ENCODE results near the gene KLK12.

DNA sequence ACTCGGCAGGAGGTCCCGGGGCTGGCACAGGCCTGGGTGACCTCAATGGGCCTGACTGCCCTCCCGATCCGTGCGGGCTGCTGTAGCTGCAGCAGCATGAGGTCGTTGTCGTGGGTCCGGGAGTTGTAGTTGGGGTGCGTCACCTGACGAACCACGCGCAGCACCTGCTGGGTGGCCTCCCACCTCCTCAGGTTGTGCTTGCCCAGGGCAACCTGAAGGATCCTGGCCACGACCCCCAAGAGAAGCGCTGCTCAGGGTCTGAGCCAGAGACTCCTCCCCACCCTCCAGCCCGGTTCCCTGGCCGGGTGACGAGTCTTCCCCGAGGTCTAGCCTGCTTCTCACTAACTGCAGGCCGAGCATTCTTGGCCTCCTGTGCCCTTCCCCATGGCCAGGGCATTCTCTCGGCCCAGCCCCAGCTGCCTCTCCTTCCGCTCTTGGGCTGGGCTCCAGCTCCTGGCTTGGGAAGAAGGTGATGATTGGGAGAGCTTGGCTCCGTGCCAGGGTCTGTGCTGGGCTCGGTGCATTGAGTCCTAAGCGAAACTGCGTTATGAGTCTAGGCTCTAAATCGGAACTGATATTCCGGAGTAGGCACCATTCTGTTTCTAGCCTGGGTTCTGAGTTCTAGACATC is 44.8 kb upstream of the KLK12 start:
- TF ChIP-seq ZNF430 (CRISPR knock-in tag; IDR thresholded peaks at IDR 0.05) (no peak), ZNF274 (CRISPR knock-in tag; IDR thresholded peaks at IDR 0.05) (no peak), RBM39 (IDR thresholded peaks at IDR 0.05; ENCODE audit: low read depth, low read length, poor library complexity, severe bottlenecking) (no peak), RXRA (CRISPR knock-in tag; IDR thresholded peaks at IDR 0.05) (no peak), NBN (conservative IDR thresholded peaks at IDR 0.05) (no peak), ZNF292 (CRISPR knock-in tag; IDR thresholded peaks at IDR 0.05; ENCODE audit: borderline replicate concordance, low read depth) (no peak), EP300 (IDR thresholded peaks at IDR 0.05; ENCODE audit: low read depth in 2 of 2, low read length in 2 of 2) (no peak), EP300 (CRISPR knock-in tag; IDR thresholded peaks at IDR 0.05; ENCODE audit: borderline replicate concordance) (no peak), ZKSCAN8 (CRISPR knock-in tag; IDR thresholded peaks at IDR 0.05; ENCODE audit: borderline replicate concordance) (no peak)
- TF ChIP-seq, protein P1, sequence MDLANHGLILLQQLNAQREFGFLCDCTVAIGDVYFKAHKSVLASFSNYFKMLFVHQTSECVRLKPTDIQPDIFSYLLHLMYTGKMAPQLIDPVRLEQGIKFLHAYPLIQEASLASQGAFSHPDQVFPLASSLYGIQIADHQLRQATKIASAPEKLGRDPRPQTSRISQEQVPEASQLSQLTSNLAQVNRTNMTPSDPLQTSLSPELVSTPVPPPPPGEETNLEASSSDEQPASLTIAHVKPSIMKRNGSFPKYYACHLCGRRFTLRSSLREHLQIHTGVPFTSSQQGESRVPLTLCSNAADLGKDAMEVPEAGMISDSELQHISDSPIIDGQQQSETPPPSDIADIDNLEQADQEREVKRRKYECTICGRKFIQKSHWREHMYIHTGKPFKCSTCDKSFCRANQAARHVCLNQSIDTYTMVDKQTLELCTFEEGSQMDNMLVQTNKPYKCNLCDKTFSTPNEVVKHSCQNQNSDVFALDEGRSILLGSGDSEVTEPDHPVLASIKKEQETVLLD (CRISPR knock-in tag; IDR thresholded peaks at IDR 0.05; ENCODE audit: low read depth): no peak
- TF ChIP-seq, protein P2, sequence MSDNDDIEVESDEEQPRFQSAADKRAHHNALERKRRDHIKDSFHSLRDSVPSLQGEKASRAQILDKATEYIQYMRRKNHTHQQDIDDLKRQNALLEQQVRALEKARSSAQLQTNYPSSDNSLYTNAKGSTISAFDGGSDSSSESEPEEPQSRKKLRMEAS (IDR thresholded peaks at IDR 0.05): no peak
- TF ChIP-seq, protein P3, sequence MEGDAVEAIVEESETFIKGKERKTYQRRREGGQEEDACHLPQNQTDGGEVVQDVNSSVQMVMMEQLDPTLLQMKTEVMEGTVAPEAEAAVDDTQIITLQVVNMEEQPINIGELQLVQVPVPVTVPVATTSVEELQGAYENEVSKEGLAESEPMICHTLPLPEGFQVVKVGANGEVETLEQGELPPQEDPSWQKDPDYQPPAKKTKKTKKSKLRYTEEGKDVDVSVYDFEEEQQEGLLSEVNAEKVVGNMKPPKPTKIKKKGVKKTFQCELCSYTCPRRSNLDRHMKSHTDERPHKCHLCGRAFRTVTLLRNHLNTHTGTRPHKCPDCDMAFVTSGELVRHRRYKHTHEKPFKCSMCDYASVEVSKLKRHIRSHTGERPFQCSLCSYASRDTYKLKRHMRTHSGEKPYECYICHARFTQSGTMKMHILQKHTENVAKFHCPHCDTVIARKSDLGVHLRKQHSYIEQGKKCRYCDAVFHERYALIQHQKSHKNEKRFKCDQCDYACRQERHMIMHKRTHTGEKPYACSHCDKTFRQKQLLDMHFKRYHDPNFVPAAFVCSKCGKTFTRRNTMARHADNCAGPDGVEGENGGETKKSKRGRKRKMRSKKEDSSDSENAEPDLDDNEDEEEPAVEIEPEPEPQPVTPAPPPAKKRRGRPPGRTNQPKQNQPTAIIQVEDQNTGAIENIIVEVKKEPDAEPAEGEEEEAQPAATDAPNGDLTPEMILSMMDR (CRISPR knock-in tag; IDR thresholded peaks at IDR 0.05): no peak
- TF ChIP-seq, protein P4, sequence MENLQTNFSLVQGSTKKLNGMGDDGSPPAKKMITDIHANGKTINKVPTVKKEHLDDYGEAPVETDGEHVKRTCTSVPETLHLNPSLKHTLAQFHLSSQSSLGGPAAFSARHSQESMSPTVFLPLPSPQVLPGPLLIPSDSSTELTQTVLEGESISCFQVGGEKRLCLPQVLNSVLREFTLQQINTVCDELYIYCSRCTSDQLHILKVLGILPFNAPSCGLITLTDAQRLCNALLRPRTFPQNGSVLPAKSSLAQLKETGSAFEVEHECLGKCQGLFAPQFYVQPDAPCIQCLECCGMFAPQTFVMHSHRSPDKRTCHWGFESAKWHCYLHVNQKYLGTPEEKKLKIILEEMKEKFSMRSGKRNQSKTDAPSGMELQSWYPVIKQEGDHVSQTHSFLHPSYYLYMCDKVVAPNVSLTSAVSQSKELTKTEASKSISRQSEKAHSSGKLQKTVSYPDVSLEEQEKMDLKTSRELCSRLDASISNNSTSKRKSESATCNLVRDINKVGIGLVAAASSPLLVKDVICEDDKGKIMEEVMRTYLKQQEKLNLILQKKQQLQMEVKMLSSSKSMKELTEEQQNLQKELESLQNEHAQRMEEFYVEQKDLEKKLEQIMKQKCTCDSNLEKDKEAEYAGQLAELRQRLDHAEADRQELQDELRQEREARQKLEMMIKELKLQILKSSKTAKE (CRISPR knock-in tag; IDR thresholded peaks at IDR 0.05; ENCODE audit: borderline replicate concordance): no peak
- TF ChIP-seq, protein P5, sequence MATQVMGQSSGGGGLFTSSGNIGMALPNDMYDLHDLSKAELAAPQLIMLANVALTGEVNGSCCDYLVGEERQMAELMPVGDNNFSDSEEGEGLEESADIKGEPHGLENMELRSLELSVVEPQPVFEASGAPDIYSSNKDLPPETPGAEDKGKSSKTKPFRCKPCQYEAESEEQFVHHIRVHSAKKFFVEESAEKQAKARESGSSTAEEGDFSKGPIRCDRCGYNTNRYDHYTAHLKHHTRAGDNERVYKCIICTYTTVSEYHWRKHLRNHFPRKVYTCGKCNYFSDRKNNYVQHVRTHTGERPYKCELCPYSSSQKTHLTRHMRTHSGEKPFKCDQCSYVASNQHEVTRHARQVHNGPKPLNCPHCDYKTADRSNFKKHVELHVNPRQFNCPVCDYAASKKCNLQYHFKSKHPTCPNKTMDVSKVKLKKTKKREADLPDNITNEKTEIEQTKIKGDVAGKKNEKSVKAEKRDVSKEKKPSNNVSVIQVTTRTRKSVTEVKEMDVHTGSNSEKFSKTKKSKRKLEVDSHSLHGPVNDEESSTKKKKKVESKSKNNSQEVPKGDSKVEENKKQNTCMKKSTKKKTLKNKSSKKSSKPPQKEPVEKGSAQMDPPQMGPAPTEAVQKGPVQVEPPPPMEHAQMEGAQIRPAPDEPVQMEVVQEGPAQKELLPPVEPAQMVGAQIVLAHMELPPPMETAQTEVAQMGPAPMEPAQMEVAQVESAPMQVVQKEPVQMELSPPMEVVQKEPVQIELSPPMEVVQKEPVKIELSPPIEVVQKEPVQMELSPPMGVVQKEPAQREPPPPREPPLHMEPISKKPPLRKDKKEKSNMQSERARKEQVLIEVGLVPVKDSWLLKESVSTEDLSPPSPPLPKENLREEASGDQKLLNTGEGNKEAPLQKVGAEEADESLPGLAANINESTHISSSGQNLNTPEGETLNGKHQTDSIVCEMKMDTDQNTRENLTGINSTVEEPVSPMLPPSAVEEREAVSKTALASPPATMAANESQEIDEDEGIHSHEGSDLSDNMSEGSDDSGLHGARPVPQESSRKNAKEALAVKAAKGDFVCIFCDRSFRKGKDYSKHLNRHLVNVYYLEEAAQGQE (IDR thresholded peaks at IDR 0.05; ENCODE audit: borderline replicate concordance in 1 of 2, low read depth in 1 of 2, low read length in 2 of 2): no peak

Data from HepG2 (cell line).